HCT116 (cell line): ENCODE results near the gene WDR89.

Experiments
- CEBPB ChIP-seq: IDR thresholded peaks from 2 replicates; pipeline ENCODE4 v1.6.1; 2012; ENCODE audit warnings: low read depth
- CTCF ChIP-seq, 3 experiments: fragments of 200-600 bp in 1 of 3; sonication (generic) in 1 of 3; IDR thresholded peaks in 2 of 3; conservative IDR thresholded peaks in 1 of 3; 2 replicates each; pipeline ENCODE4 v1.5.1; 2012 to 2017; ENCODE audit warnings: low read depth in 2 of 3, low read length in 2 of 3, antibody characterized with exemption in 1 of 3, borderline replicate concordance in 1 of 3, control low read depth in 1 of 3, mild to moderate bottlenecking in 1 of 3, mixed read lengths in 1 of 3, mixed run types in 1 of 3, moderate library complexity in 1 of 3; ENCODE audit not compliant: insufficient read depth in 1 of 3
- EGR1 ChIP-seq: IDR thresholded peaks from 2 replicates; pipeline ENCODE4 v1.6.1; 2012; ENCODE audit warnings: low read depth
- ELF1 ChIP-seq: IDR thresholded peaks from 2 replicates; pipeline ENCODE4 v1.6.1; 2012; ENCODE audit warnings: low read depth, borderline replicate concordance
- EZH2 ChIP-seq: fragments of 200-600 bp; sonication (generic); IDR thresholded peaks from 2 replicates; pipeline ENCODE4 v1.6.1; 2017; ENCODE audit warnings: antibody characterized with exemption, mixed run types
- EZH2phosphoT487 ChIP-seq: fragments of 200-600 bp; IDR thresholded peaks from 2 replicates; pipeline ENCODE4 v1.6.1; 2018; ENCODE audit warnings: antibody characterized with exemption, borderline replicate concordance
- MAX ChIP-seq: IDR thresholded peaks from 2 replicates; pipeline ENCODE4 v1.6.1; 2012
- POLR2A ChIP-seq: IDR thresholded peaks from 2 replicates; pipeline ENCODE4 v1.7.0; 2011; ENCODE audit warnings: borderline replicate concordance; ENCODE audit not compliant: insufficient read depth, insufficient read length; ENCODE audit errors: extremely low read depth
- POLR2AphosphoS5 ChIP-seq: IDR thresholded peaks from 2 replicates; pipeline ENCODE4 v1.6.1; 2011; ENCODE audit warnings: mild to moderate bottlenecking, low read depth, low read length, moderate library complexity
- REST ChIP-seq: IDR thresholded peaks from 2 replicates; pipeline ENCODE4 v1.6.1; 2012; ENCODE audit warnings: low read depth
- SIN3A ChIP-seq: IDR thresholded peaks from 2 replicates; pipeline ENCODE4 v1.6.1; 2012; ENCODE audit warnings: low read depth
- SP1 ChIP-seq: IDR thresholded peaks from 2 replicates; pipeline ENCODE4 v1.6.1; 2012; ENCODE audit warnings: low read depth
- ZFX ChIP-seq: fragments of 450-650 bp; IDR thresholded peaks from 2 replicates; pipeline ENCODE4 v1.6.1; 2017

- TF ChIP-seq CTCF (IDR thresholded peaks at IDR 0.05 in 2 of 3, conservative IDR thresholded peaks at IDR 0.05 in 1 of 3; ENCODE audit: borderline replicate concordance in 1 of 3, insufficient read depth in 1 of 3, low read depth in 2 of 3, low read length in 2 of 3) (no peak), EZH2 (no peak), POLR2A (no peak), EZH2phosphoT487 (no peak), REST (no peak), SIN3A (no peak), CEBPB (no peak), POLR2AphosphoS5 (no peak), ZFX (no peak), MAX (no peak), EGR1 (no peak), ELF1 (no peak), SP1 (no peak)
Observed at GRCh38 chr14:63663428-63664341, 22.0 kb upstream of the WDR89 start.
